HEK293 (cell line): ENCODE results near the gene NDST3.

Source experiments
- BCL11B ChIP-seq: fragments of 450-650 bp; formaldehyde crosslinking; IDR thresholded peaks from 2 replicates; pipeline ENCODE4 v1.5.1; 2016; ENCODE audit warnings: low read depth, missing biosample characterization, missing genetic modification characterization
- ZNF544 ChIP-seq: fragments of 450-650 bp; formaldehyde crosslinking; IDR thresholded peaks from 2 replicates; pipeline ENCODE4 v1.5.0; 2017; ENCODE audit warnings: missing biosample characterization, missing genetic modification characterization
- ZNF621 ChIP-seq: fragments of 450-650 bp; formaldehyde crosslinking; IDR thresholded peaks from 2 replicates; pipeline ENCODE4 v1.5.1; 2017; ENCODE audit warnings: missing biosample characterization, missing genetic modification characterization
- ZNF830 ChIP-seq: fragments of 450-650 bp; IDR thresholded peaks from 2 replicates; pipeline ENCODE4 v1.5.0; 2018; ENCODE audit warnings: missing biosample characterization, missing genetic modification characterization, low read depth, mild to moderate bottlenecking, moderate library complexity
- TF ChIP-seq, protein P1 (sequence below): fragments of 450-650 bp; formaldehyde crosslinking; IDR thresholded peaks from 2 replicates; pipeline ENCODE4 v1.5.1; 2016; ENCODE audit warnings: missing biosample characterization, missing genetic modification characterization
- TF ChIP-seq, protein P2 (sequence below): fragments of 450-650 bp; formaldehyde crosslinking; IDR thresholded peaks from 2 replicates; pipeline ENCODE4 v1.5.1; 2017; ENCODE audit warnings: missing biosample characterization, missing genetic modification characterization

Gene NDST3

DNA sequence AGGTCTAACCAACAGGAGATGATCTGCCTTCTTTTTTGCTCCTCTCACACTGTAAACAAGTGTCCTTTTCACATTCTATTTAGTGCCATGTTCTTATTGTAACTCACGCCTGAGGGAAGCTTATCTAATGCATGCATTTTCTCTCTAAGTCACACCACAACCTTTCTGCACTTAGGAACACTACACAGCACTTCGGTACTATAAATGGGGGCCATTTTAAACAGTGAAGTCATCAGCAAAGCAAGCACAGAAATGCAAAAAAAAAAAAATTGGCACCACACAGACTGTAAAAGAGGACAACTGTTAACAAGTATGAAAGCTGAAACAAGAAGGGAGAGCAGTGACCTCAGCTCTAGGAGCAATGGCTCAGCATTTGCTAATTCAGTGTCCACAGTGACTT lies 273.4 kb downstream of the NDST3 start (continued):
- TF ChIP-seq, protein P1, sequence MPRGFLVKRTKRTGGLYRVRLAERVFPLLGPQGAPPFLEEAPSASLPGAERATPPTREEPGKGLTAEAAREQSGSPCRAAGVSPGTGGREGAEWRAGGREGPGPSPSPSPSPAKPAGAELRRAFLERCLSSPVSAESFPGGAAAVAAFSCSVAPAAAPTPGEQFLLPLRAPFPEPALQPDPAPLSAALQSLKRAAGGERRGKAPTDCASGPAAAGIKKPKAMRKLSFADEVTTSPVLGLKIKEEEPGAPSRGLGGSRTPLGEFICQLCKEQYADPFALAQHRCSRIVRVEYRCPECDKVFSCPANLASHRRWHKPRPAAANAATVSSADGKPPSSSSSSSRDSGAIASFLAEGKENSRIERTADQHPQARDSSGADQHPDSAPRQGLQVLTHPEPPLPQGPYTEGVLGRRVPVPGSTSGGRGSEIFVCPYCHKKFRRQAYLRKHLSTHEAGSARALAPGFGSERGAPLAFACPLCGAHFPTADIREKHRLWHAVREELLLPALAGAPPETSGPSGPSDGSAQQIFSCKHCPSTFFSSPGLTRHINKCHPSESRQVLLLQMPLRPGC: no peak
- TF ChIP-seq BCL11B: no peak
- TF ChIP-seq ZNF830 (tag by site-specific recombination): no peak
- TF ChIP-seq ZNF544 (tag by site-specific recombination): no peak
- TF ChIP-seq ZNF621 (tag by site-specific recombination): no peak
- TF ChIP-seq, protein P2, sequence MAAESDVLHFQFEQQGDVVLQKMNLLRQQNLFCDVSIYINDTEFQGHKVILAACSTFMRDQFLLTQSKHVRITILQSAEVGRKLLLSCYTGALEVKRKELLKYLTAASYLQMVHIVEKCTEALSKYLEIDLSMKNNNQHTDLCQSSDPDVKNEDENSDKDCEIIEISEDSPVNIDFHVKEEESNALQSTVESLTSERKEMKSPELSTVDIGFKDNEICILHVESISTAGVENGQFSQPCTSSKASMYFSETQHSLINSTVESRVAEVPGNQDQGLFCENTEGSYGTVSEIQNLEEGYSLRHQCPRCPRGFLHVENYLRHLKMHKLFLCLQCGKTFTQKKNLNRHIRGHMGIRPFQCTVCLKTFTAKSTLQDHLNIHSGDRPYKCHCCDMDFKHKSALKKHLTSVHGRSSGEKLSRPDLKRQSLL (tag by site-specific recombination): no peak
- TF ChIP-seq, all 188 proteins: peak for 4
